ENCODE data around the gene MAST1. TPM values are rescaled to one million over a fixed set of nuclear protein-coding genes. Genes with fewer than 3 reads are reported as not detected.

Gene MAST1
- total RNA-seq, 6 donors from 2014 or later, result 0.17 to 0.89 (median 0.61) TPM; not detected in 3

DNA sequence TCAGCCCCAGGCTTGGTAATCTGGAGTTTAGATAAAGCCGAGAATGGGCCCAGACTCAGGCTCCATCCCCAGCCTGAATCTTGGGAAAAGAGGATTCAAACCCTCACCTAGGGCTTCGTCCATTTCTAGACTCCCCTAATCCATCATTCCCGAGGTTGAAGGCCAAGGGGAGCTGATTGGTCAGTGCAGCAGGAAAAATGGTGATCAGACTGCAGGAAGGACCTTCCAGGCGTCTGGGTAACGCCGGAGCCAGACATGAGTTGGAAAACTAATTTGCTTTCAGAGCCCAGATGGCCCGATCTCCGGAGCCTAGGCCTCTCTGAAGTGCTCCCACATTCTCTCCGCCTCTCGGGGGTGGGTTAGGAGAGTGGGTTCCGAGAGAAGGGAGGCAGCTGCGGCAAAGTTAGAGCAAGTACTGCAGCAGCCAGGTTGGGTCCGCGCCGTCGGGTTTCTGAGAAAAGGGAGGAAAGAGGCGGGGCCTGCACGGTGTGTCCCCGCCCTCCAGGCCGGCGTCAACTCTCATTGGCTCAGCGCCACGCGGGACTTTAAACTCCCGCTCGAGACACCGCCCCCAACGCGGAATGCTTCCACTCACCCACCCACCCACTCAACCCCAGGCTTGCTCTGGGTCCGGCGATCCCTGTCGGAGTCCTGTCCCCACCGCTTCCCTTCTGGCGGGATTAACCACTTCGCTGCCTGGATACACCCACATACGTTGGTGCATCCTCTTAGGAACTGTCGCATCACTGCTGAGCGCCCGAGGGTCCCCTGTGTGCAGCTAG is 3.1 kb upstream of the MAST1 start:
- H3K27me3 ChIP-seq, result peaks cover 4 to 79% (median 49%) of the 10 kb centered on the region in 4 donors
- ATAC-seq (ENCODE audit: low FRiP score in 2 of 2), result peak in 1 of 2 donors; percentile 23
- no peaks in the 10 kb centered on the region for H3K9me3 ChIP-seq
- no peak overlapping the region for H3K4me3 ChIP-seq
- H3K36me3 ChIP-seq, result no peaks in the 10 kb centered on the region
- no peak overlapping the region for H3K27ac ChIP-seq
- no peak for TF ChIP-seq POLR2A (IDR thresholded peaks at IDR 0.05)
- TF ChIP-seq POLR2AphosphoS5 (IDR thresholded peaks at IDR 0.05), result no peak
- TF ChIP-seq EP300 (IDR thresholded peaks at IDR 0.05), result no peak
- TF ChIP-seq CTCF (IDR thresholded peaks at IDR 0.05), result no peak
- peaks cover 22 to 48% (median 27%) of the 10 kb centered on the region in 4 donors for H3K4me1 ChIP-seq
- no peak for DNase-seq
- WGBS, 2 donors, result 11 to 20% methylated on average over 15 to 34 of the region's 39 CpGs

DNA sequence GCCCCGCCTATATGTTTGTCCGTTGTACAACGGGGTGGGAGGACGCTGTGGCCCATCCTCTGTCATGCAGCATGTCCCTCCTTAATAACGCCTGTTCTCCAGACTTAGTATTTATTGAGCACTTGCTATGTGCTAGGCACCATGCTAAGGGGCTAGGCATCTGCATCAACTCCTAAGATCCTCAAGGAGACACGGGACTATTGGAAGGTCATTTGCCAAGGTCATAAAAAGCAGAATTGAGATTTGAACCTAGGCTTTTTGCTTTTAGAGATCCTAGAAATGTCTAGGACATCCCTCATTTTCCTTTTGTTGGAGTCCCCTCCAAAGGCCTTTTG is 1.8 kb upstream of the MAST1 start:
- peaks cover 4 to 85% (median 55%) of the 10 kb centered on the region in 4 donors for H3K27me3 ChIP-seq

GRCh38 chr19:12837225-12837624 is 1.1 kb upstream of the MAST1 start:
- H3K27me3 ChIP-seq, result peaks cover 4 to 86% (median 56%) of the 10 kb centered on the region in 4 donors
- peaks cover 29 to 60% (median 34%) of the 10 kb centered on the region in 4 donors for H3K4me1 ChIP-seq
- WGBS, 2 donors, result 76 to 77% methylated on average over 4 of the region's 4 CpGs

More for the DNA sequence above, 1.8 kb upstream of the MAST1 start:
- no peaks in the 10 kb centered on the region for H3K9me3 ChIP-seq
- no peaks in the 10 kb centered on the region for H3K36me3 ChIP-seq
- H3K4me3 ChIP-seq, result no peak overlapping the region
- H3K4me1 ChIP-seq, result peaks cover 29 to 60% (median 34%) of the 10 kb centered on the region in 4 donors
- TF ChIP-seq POLR2AphosphoS5 (IDR thresholded peaks at IDR 0.05) (no peak), POLR2A (IDR thresholded peaks at IDR 0.05) (no peak), EP300 (IDR thresholded peaks at IDR 0.05) (no peak), CTCF (IDR thresholded peaks at IDR 0.05) (no peak)
- H3K27ac ChIP-seq, result no peak overlapping the region
- DNase-seq (no peak), ATAC-seq (ENCODE audit: low FRiP score in 2 of 2) (no peak)
- 7 to 12% methylated on average over 6 of the region's 6 CpGs for WGBS, 2 donors

GRCh38 chr19:12838886-12839756 is 806 bp downstream of the MAST1 start:
- H3K4me1 ChIP-seq, result peaks cover 18 to 41% (median 19%) of the 10 kb centered on the region in 4 donors
- TF ChIP-seq EP300 (IDR thresholded peaks at IDR 0.05) (no peak), CTCF (IDR thresholded peaks at IDR 0.05) (no peak)
- ATAC-seq (ENCODE audit: low FRiP score in 2 of 2), result no peak
- peak overlapping the region in 2 of 4 donors; percentile 21 to 40 for H3K4me3 ChIP-seq
- H3K27ac ChIP-seq, result no peak overlapping the region
- H3K27me3 ChIP-seq, result peaks cover 0 to 70% (median 46%) of the 10 kb centered on the region in 4 donors
- no peaks in the 10 kb centered on the region for H3K36me3 ChIP-seq
- DNase-seq, result no peak
- no peaks in the 10 kb centered on the region for H3K9me3 ChIP-seq
- WGBS, 2 donors, result 20 to 22% methylated on average over 15 to 19 of the region's 21 CpGs

More at GRCh38 chr19:12837225-12837624, 1.1 kb upstream of the MAST1 start:
- H3K9me3 ChIP-seq, result no peaks in the 10 kb centered on the region
- no peaks in the 10 kb centered on the region for H3K36me3 ChIP-seq
- DNase-seq, result no peak
- H3K27ac ChIP-seq, result no peak overlapping the region
- TF ChIP-seq POLR2A (IDR thresholded peaks at IDR 0.05), result no peak
- H3K4me3 ChIP-seq, result no peak overlapping the region
- no peak for ATAC-seq (ENCODE audit: low FRiP score in 2 of 2)

Measured in upper lobe of left lung (tissue), 6 donors.